ENCODE data around the gene DHX16. TPM values are rescaled to one million over a fixed set of nuclear protein-coding genes. Genes with fewer than 3 reads are reported as not detected.

The DHX16 gene
- total RNA-seq, 1 experiment from 2014 or later: 41.3 TPM

- peaks cover 26% of the 10 kb centered on the region for H3K4me1 Mint-ChIP-seq (ENCODE audit: insufficient read depth, unreplicated experiment)
- BruUV-seq (replicated peaks): TSS peak; percentile 64
- intact Hi-C loops (cut with micrococcal nuclease): loop anchor here (2.0 kb wide), 2 partner anchors 56 to 104 kb away; partner anchors contain the start of genes DHX16 and TUBB
- H3K9me3 Mint-ChIP-seq (ENCODE audit: unreplicated experiment): no peaks in the 10 kb centered on the region
- H3K4me3 Mint-ChIP-seq (ENCODE audit: unreplicated experiment): peak within 1 kb of the TSS; percentile 83
- CTCF ChIA-PET: interaction anchor here (1.1 kb wide), 1 partner anchor 102 kb away, joined by 4 read pairs; no protein-coding TSS in a partner anchor
- DNase-seq (ENCODE audit: unreplicated experiment): peak; percentile 100
- POLR2A ChIA-PET: interaction anchor here (0.6 to 3.0 kb wide), 52 partner anchors 10 to 1751 kb away, joined by 3 to 40 read pairs (median 5); partner anchors contain the start of genes ABCF1, ATAT1, BAG6 and C6orf136
- TF ChIP-seq CTCF (IDR thresholded peaks at IDR 0.05; ENCODE audit: unreplicated experiment): no peak
- peaks cover 85% of the 10 kb centered on the region for H3K36me3 Mint-ChIP-seq (ENCODE audit: insufficient read depth, unreplicated experiment)
- H3K27ac Mint-ChIP-seq (ENCODE audit: low read depth, unreplicated experiment): peak within 1 kb of the TSS; percentile 99
- no peaks in the 10 kb centered on the region for H3K27me3 Mint-ChIP-seq (ENCODE audit: insufficient read depth, unreplicated experiment)
These were observed 55.8 kb downstream of the DHX16 start, which contains the start of gene PPP1R10 for GRCh38 chr6:30616811-30617564. PPP1R10 (minus strand) TSS chr6:30617243; CDS start chr6:30609944, 7,299 bp downstream.

GRCh38 chr6:30615958-30616810, 56.6 kb downstream of the DHX16 start:
- H3K27ac Mint-ChIP-seq (ENCODE audit: low read depth, unreplicated experiment): peak overlapping the region; percentile 99
- ChIA-PET CTCF (interaction anchor here (0.6 kb wide), 1 partner anchor 112 kb away, joined by 3 read pairs; no protein-coding TSS in a partner anchor), POLR2A (interaction anchor here (0.6 to 4.8 kb wide), 33 partner anchors 10 to 1211 kb away, joined by 3 to 107 read pairs (median 4); partner anchors contain the start of genes ABCF1, ATAT1, C6orf136 and DHX16)
- DNase-seq (ENCODE audit: unreplicated experiment): peak; percentile 44
- no peak for TF ChIP-seq CTCF (IDR thresholded peaks at IDR 0.05; ENCODE audit: unreplicated experiment)
- no peaks in the 10 kb centered on the region for H3K9me3 Mint-ChIP-seq (ENCODE audit: unreplicated experiment)
- peaks cover 33% of the 10 kb centered on the region for H3K4me1 Mint-ChIP-seq (ENCODE audit: insufficient read depth, unreplicated experiment)
- BruUV-seq (replicated peaks): no TSS peak
- H3K36me3 Mint-ChIP-seq (ENCODE audit: insufficient read depth, unreplicated experiment): peaks cover 77% of the 10 kb centered on the region
- H3K4me3 Mint-ChIP-seq (ENCODE audit: unreplicated experiment): peak overlapping the region; percentile 83
- intact Hi-C loops (cut with micrococcal nuclease): loop anchor here (2.0 kb wide), 2 partner anchors 57 to 105 kb away; partner anchors contain the start of genes DHX16 and TUBB
- no peaks in the 10 kb centered on the region for H3K27me3 Mint-ChIP-seq (ENCODE audit: insufficient read depth, unreplicated experiment)

GRCh38 chr6:30615219-30615957, 57.4 kb downstream of the DHX16 start:
- TSS peak; percentile 14 for BruUV-seq (replicated peaks)
- CTCF ChIA-PET: interaction anchor here (0.6 to 1.2 kb wide), 4 partner anchors 17 to 116 kb away, joined by 3 to 7 read pairs (median 4); no protein-coding TSS in a partner anchor
- peak overlapping the region; percentile 99 for H3K27ac Mint-ChIP-seq (ENCODE audit: low read depth, unreplicated experiment)
- peaks cover 78% of the 10 kb centered on the region for H3K36me3 Mint-ChIP-seq (ENCODE audit: insufficient read depth, unreplicated experiment)
- H3K9me3 Mint-ChIP-seq (ENCODE audit: unreplicated experiment): no peaks in the 10 kb centered on the region
- peak; percentile 88 for DNase-seq (ENCODE audit: unreplicated experiment)
- H3K27me3 Mint-ChIP-seq (ENCODE audit: insufficient read depth, unreplicated experiment): no peaks in the 10 kb centered on the region
- H3K4me3 Mint-ChIP-seq (ENCODE audit: unreplicated experiment): peak overlapping the region; percentile 83
- no peak for TF ChIP-seq CTCF (IDR thresholded peaks at IDR 0.05; ENCODE audit: unreplicated experiment)
- POLR2A ChIA-PET: interaction anchor here (0.6 to 4.8 kb wide), 45 partner anchors 10 to 1212 kb away, joined by 3 to 107 read pairs (median 4); partner anchors contain the start of genes ABCF1, ATAT1, C6orf136 and DHX16
- intact Hi-C loops (cut with micrococcal nuclease): no loop called here
- H3K4me1 Mint-ChIP-seq (ENCODE audit: insufficient read depth, unreplicated experiment): peaks cover 33% of the 10 kb centered on the region
